Endothelial cell (in vitro differentiated cells): ENCODE data around the gene RTL5. TPM values are rescaled to one million over a fixed set of nuclear protein-coding genes. Genes with fewer than 3 reads are reported as not detected.

Source experiments
- DNase-seq: peaks from one replicate; pipeline ENCODE4 v3.0.0; 2021; ENCODE audit warnings: low spot score
- H3K27ac Mint-ChIP-seq: one replicate; pipeline ENCODE4 v1.8.0; 2021; ENCODE audit warnings: mixed read lengths, inconsistent platforms; ENCODE audit not compliant: unreplicated experiment
- H3K27me3 Mint-ChIP-seq: one replicate; pipeline ENCODE4 v1.8.0; 2021; ENCODE audit warnings: mild to moderate bottlenecking, moderate library complexity, mixed read lengths, inconsistent platforms; ENCODE audit not compliant: unreplicated experiment
- H3K36me3 Mint-ChIP-seq: one replicate; pipeline ENCODE4 v1.8.0; 2021; ENCODE audit warnings: mild to moderate bottlenecking, low read depth, mixed read lengths, inconsistent platforms; ENCODE audit not compliant: unreplicated experiment
- H3K4me1 Mint-ChIP-seq: one replicate; pipeline ENCODE4 v1.8.0; 2021; ENCODE audit warnings: mild to moderate bottlenecking, mixed read lengths, inconsistent platforms; ENCODE audit not compliant: unreplicated experiment
- H3K4me3 Mint-ChIP-seq: one replicate; pipeline ENCODE4 v1.8.0; 2021; ENCODE audit warnings: mild to moderate bottlenecking, mixed read lengths, inconsistent platforms; ENCODE audit not compliant: unreplicated experiment
- H3K9me3 Mint-ChIP-seq: one replicate; pipeline ENCODE4 v1.8.0; 2021; ENCODE audit warnings: mixed read lengths, inconsistent platforms; ENCODE audit not compliant: unreplicated experiment
- total RNA-seq: library from RNA; stranded (reverse); fragmentation: NEBNext Ultra II Directional; extraction: Animal tissue kit (Norgen Biotek cat#: 25700); gene quantifications from one replicate; pipeline ENCODE4 v1.2.1, GENCODE V29; 2021; ENCODE audit not compliant: unreplicated experiment
- TF ChIP-seq, protein P1 (sequence below): fragments of 200-600 bp; sonication (generic); IDR thresholded peaks from one replicate; pipeline ENCODE4 v1.5.0; 2021; ENCODE audit warnings: antibody characterized with exemption; ENCODE audit not compliant: unreplicated experiment

RTL5 gene
- total RNA-seq, 1 donor from 2014 or later, result 8.5 TPM

DNA sequence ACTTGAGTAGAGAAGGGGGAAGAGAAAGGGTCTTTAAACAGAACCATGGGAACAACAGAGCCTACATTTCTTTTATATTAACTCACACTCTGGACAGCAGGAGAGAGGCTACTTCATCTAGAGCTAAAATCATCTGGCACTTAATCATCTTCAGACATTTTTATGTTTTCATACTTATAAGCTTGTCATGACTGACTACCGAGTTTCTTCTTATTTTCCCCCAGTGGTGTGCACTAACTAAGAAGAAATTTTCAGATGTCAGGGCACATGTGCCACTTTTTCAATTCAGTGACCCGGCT, 11.8 kb upstream of the RTL5 start:
- Mint-ChIP-seq H3K36me3 (peaks cover 37% of the 10 kb centered on the region), H3K27me3 (peaks cover 3% of the 10 kb centered on the region), H3K27ac (no peak overlapping the region), H3K9me3 (no peaks in the 10 kb centered on the region), H3K4me1 (no peaks in the 10 kb centered on the region), H3K4me3 (no peak overlapping the region)
- no peak for DNase-seq
- TF ChIP-seq, protein P1, sequence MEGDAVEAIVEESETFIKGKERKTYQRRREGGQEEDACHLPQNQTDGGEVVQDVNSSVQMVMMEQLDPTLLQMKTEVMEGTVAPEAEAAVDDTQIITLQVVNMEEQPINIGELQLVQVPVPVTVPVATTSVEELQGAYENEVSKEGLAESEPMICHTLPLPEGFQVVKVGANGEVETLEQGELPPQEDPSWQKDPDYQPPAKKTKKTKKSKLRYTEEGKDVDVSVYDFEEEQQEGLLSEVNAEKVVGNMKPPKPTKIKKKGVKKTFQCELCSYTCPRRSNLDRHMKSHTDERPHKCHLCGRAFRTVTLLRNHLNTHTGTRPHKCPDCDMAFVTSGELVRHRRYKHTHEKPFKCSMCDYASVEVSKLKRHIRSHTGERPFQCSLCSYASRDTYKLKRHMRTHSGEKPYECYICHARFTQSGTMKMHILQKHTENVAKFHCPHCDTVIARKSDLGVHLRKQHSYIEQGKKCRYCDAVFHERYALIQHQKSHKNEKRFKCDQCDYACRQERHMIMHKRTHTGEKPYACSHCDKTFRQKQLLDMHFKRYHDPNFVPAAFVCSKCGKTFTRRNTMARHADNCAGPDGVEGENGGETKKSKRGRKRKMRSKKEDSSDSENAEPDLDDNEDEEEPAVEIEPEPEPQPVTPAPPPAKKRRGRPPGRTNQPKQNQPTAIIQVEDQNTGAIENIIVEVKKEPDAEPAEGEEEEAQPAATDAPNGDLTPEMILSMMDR, result no peak

DNA sequence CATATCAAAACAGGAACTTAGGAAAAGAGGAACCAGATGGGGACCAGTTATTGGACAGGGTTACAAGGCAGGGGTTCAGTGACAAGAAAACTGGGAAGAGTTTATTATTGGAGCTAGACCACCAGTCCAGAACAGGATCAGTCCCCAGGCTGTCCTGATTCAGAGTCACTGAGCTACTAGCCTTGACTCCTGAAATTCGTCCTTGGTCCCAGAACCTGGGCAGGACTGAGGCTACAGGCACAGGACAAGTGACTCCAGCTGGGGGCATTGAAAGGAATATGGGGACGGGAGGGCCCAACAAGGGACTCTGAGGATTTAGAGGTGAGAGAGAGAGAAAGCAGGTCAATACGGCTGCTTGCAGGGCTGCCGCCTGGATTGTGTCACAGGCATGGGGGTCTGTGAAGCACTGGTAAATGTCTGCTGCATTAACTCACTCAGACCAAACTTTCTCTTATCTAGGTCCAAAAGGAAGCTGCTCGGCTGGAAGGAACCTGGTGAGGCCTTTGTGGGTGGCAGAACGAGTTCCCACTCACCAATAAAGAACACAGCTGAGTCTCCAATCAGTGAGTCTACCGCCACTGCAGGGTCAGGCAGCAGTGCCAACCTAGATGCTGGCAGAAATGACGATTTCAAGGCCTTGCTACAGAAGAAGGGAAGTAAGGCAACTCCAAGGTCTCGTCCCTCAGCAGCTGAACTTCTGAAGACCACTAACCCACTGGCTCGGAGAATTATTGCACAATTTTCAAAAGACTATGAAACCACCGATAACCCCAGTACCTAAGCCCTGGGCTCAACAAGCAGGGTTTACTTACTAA, 11.3 kb upstream of the RTL5 start:
- Mint-ChIP-seq H3K4me3 (no peak overlapping the region), H3K36me3 (peaks cover 37% of the 10 kb centered on the region), H3K9me3 (no peaks in the 10 kb centered on the region), H3K4me1 (no peaks in the 10 kb centered on the region), H3K27me3 (peaks cover 3% of the 10 kb centered on the region), H3K27ac (no peak overlapping the region)
- TF ChIP-seq, protein P1, result no peak
- DNase-seq, result no peak

DNA sequence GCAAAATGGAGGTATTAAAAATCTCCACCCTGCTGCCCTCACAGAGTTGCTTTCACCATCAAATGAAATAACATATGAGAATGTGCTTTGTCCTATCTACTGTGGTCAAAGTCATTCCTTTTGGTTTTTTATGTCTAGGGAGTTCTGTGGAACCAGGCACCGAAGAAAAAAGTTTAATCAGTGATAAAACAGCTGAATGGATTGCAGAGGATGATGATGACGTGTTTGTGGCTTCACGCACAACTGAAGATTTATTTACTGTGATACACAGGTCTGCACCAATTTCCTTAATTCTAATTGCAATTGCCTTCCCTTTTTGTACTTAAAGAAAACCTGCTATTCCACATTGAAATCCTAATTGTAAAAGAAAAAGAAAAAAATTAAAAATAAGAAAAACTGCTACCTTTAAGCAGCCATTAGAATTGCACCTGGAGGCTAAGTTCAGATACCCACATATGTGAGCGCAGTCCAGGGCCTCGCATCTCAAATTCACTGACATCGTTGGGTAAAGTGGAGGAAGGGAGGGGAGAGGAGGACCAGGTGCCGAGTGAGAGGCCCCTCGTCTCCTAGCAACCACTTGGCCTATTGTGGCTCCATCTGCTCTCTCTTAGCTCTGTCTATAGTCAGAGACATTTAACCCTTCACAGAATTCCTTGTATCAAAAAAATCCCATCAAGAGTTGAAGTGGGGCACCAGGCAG, 10.5 kb upstream of the RTL5 start:
- no peak overlapping the region for H3K4me3 Mint-ChIP-seq
- no peak overlapping the region for H3K27ac Mint-ChIP-seq
- TF ChIP-seq, protein P1, result no peak
- H3K36me3 Mint-ChIP-seq, result peaks cover 37% of the 10 kb centered on the region
- no peak for DNase-seq
- no peaks in the 10 kb centered on the region for H3K9me3 Mint-ChIP-seq
- H3K27me3 Mint-ChIP-seq, result peaks cover 3% of the 10 kb centered on the region
- no peaks in the 10 kb centered on the region for H3K4me1 Mint-ChIP-seq

DNA sequence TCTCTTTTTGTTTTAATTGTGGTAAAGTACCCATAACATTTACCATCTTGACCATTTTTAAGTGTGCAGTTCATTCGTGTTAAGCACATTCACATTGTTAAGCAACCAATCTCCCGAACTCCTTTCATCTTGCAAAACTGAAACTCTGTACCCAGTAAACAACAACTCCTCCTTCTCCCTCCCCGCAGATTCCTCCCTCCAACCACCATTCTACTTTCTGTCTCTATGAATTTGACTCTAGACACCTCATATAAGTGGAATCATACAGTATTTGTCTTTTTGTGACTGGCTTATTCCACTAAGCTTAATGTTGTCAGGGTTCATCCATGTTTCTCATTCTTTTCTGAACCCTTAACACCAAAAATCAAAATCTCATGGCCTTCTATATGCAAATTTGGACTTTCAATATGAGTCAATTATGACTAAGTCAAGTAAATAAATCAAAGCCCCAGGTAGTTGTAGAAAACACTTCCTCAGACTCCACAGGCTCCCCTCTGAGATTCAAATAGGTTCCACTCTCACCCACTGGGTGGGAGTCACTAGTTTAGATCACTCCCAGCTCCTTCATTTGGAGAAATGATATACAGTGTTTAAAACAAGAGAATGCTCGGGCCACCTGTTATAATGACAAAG, 9.8 kb upstream of the RTL5 start:
- no peaks in the 10 kb centered on the region for H3K9me3 Mint-ChIP-seq
- H3K36me3 Mint-ChIP-seq, result peaks cover 37% of the 10 kb centered on the region
- H3K4me1 Mint-ChIP-seq, result no peaks in the 10 kb centered on the region
- peaks cover 3% of the 10 kb centered on the region for H3K27me3 Mint-ChIP-seq
- DNase-seq, result no peak
- H3K4me3 Mint-ChIP-seq, result no peak overlapping the region
- TF ChIP-seq, protein P1, result no peak
- no peak overlapping the region for H3K27ac Mint-ChIP-seq

DNA sequence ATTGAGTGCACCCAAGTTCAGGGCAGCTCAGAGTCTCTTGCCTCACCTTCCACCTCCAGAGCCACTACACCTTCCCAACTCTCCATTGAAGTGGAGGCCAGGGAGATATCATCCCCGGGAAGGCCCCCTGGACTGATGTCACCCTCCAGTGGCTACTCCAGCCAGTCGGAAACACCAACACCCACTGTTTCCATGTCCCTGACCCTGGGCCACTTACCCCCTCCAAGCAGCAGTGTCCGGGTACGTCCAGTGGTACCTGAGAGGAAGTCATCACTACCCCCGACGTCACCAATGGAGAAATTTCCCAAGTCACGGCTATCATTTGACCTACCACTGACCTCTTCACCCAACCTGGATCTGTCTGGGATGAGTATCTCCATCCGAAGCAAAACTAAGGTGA, 7.8 kb upstream of the RTL5 start:
- no peaks in the 10 kb centered on the region for H3K9me3 Mint-ChIP-seq
- H3K27ac Mint-ChIP-seq, result no peak overlapping the region
- no peak overlapping the region for H3K4me3 Mint-ChIP-seq
- DNase-seq, result no peak
- TF ChIP-seq, protein P1, result no peak
- peaks cover 3% of the 10 kb centered on the region for H3K27me3 Mint-ChIP-seq
- H3K4me1 Mint-ChIP-seq, result no peaks in the 10 kb centered on the region
- H3K36me3 Mint-ChIP-seq, result peaks cover 44% of the 10 kb centered on the region
